ENCODE measurements around the gene ACO2. TPM values are rescaled to one million over a fixed set of nuclear protein-coding genes. Genes with fewer than 3 reads are reported as not detected.
A peak's percentile ranks its signal among the peaks of the same experiment; 100 is the strongest.

The ACO2 gene
- total and polyA plus RNA-seq, 11 donors: 375 to 1,146 (median 739) TPM

DNA sequence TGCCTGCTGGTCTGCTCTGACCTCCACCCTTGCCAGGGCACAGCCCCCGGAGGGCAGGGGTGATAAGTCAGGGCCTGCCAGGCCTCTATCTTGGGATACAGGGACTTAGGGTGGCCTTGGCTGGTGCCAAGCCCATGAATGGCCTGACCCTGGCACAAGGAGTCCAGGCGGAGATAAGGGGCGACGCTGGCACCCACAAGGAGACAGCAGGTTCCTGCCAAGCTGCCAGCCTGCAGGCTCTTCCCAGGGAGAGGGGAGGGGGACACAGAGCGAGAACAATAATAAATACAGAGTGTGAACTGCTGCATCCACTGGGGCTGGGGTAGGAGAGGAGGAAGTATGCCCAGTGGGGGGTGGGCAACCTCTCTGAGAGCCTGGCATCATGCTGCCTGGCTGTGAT is 92.9 kb downstream of the ACO2 start:
- Histone ChIP-seq H3K36me3 (no peaks in the 10 kb centered on the region), H3K27me3 (peaks cover 0 to 5% (median 0%) of the 10 kb centered on the region in 9 donors), H3K9me3 (no peaks in the 10 kb centered on the region), H3K27ac (peak overlapping the region; percentile 69 to 99 (median 92)), H3K4me3 (peak overlapping the region; percentile 40 to 77 (median 58)), H3K4me1 (peaks cover 0 to 63% (median 29%) of the 10 kb centered on the region in 12 donors)
- WGBS, 4 donors: 38 to 43% (median 41%) methylated on average over 4 to 5 of the region's 5 CpGs
- DNase-seq (peak in 4 of 5 donors; percentile 62 to 86 (median 82)), ATAC-seq (peak; percentile 62 to 70 (median 69))
- intact Hi-C loops (cut with DNase I): no loop called here
- TF ChIP-seq, protein P1, sequence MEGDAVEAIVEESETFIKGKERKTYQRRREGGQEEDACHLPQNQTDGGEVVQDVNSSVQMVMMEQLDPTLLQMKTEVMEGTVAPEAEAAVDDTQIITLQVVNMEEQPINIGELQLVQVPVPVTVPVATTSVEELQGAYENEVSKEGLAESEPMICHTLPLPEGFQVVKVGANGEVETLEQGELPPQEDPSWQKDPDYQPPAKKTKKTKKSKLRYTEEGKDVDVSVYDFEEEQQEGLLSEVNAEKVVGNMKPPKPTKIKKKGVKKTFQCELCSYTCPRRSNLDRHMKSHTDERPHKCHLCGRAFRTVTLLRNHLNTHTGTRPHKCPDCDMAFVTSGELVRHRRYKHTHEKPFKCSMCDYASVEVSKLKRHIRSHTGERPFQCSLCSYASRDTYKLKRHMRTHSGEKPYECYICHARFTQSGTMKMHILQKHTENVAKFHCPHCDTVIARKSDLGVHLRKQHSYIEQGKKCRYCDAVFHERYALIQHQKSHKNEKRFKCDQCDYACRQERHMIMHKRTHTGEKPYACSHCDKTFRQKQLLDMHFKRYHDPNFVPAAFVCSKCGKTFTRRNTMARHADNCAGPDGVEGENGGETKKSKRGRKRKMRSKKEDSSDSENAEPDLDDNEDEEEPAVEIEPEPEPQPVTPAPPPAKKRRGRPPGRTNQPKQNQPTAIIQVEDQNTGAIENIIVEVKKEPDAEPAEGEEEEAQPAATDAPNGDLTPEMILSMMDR (IDR thresholded peaks at IDR 0.05): no peak
- peak in 1 of 2 donors; percentile 48 for TF ChIP-seq POLR2A (IDR thresholded peaks at IDR 0.05)

DNA sequence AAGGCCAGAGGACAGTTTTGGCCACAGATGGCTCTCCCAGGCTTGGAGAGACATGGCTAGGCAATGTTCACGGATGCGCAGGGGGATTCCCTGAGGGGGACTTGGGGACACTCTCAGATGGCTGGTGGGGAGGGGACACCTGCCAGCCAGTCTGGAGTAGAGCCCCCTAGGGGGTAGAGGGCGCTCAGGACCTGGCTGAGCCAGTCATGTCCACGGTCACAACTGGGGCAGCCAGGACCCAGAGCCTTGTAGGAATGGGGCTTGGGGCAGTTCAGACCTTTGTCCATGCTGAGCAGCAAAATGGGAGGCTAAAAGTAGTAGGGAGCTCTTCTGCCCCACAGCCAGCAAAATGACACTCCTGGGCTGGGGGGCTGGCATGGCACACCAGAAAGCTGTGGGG is 93.5 kb downstream of the ACO2 start:
- peaks cover 0 to 5% (median 0%) of the 10 kb centered on the region in 9 donors for H3K27me3 ChIP-seq
- H3K9me3 ChIP-seq: no peaks in the 10 kb centered on the region
- peaks cover 0 to 57% (median 26%) of the 10 kb centered on the region in 12 donors for H3K4me1 ChIP-seq
- H3K27ac ChIP-seq: peak overlapping the region; percentile 69 to 99 (median 91)
- 54 to 73% (median 62%) methylated on average over 4 of the region's 4 CpGs for WGBS, 4 donors
- H3K4me3 ChIP-seq: peak overlapping the region; percentile 26 to 77 (median 58)
- ATAC-seq (no peak), DNase-seq (peak in 1 of 5 donors; percentile 43)
- intact Hi-C loops (cut with DNase I): no loop called here
- H3K36me3 ChIP-seq: no peaks in the 10 kb centered on the region
- no peak for TF ChIP-seq POLR2A (IDR thresholded peaks at IDR 0.05)
- TF ChIP-seq, protein P1 (IDR thresholded peaks at IDR 0.05): no peak

DNA sequence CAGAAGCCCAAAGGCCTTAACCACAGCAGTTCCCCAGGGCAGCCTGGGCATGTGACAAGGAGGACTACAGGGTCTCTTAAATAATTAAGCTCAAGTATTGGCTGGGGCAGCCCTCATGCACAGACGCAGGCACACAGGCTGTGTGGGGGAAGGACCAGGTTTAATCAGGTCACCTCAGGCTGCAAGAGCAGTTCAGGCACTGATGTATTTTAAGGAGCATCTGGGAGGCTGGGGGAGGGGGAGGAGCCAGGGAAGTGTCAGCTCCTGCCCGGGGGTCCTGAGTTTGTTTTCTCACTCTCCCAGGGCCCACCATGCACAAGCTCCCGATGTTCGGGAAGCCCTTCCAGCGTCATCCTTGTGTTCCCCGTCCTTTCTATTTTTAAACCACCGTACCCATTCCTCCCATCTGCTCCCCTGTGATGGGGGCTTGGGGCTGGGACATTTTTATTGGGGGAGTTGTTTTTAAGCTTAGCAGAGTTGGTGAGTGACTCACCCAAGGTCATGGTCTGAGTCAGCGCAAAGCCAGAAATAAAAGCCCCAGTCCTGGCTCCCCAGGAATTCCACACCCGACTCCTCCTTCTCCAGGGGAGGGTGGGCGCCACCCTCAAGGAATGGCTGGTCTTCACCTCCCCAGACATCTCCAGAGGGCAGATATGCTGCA is 94.3 kb downstream of the ACO2 start:
- ATAC-seq: peak; percentile 10 to 44 (median 25)
- Histone ChIP-seq H3K27ac (peak overlapping the region; percentile 69 to 99 (median 91)), H3K27me3 (peaks cover 0 to 5% (median 0%) of the 10 kb centered on the region in 9 donors), H3K36me3 (no peaks in the 10 kb centered on the region), H3K9me3 (no peaks in the 10 kb centered on the region), H3K4me3 (peak overlapping the region in 11 of 12 donors; percentile 26 to 77 (median 55)), H3K4me1 (peaks cover 0 to 53% (median 21%) of the 10 kb centered on the region in 12 donors)
- peak in 1 of 2 donors; percentile 46 for TF ChIP-seq POLR2A (IDR thresholded peaks at IDR 0.05)
- TF ChIP-seq, protein P1 (IDR thresholded peaks at IDR 0.05): no peak
- intact Hi-C loops (cut with DNase I): no loop called here
- 25 to 35% (median 31%) methylated on average over 10 of the region's 10 CpGs for WGBS, 4 donors
- DNase-seq: peak in 2 of 5 donors; percentile 62 to 65

DNA sequence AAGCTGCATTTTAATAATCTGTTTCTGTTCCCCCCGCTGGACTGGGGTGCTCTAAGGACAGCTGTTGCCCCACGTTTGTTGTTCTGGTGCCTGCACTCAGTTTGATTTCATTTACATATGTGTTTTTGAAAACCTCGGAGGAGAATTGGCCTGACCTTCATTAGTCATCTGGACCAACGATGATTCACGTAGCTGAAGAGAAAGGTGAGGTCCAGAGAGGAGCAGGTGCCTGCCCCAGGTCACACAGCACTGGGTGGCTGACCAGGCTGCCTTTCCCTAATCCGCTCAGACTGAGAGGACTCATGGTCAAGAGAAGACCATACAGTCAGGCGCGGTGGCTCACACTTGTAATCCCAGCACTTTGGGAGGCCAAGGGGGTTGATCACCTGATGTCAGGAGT is 95.6 kb downstream of the ACO2 start:
- no peaks in the 10 kb centered on the region for H3K9me3 ChIP-seq
- DNase-seq (no peak), ATAC-seq (no peak)
- peak overlapping the region in 10 of 12 donors; percentile 24 to 95 (median 81) for H3K27ac ChIP-seq
- no peak overlapping the region for H3K4me3 ChIP-seq
- H3K27me3 ChIP-seq: peaks cover 0 to 5% (median 0%) of the 10 kb centered on the region in 9 donors
- TF ChIP-seq, protein P1 (IDR thresholded peaks at IDR 0.05): no peak
- TF ChIP-seq POLR2A (IDR thresholded peaks at IDR 0.05): no peak
- 82 to 90% (median 87%) methylated on average over 8 of the region's 8 CpGs for WGBS, 4 donors
- peaks cover 0 to 58% (median 23%) of the 10 kb centered on the region in 12 donors for H3K4me1 ChIP-seq
- intact Hi-C loops (cut with DNase I): no loop called here
- no peaks in the 10 kb centered on the region for H3K36me3 ChIP-seq
